Activated CD8-positive, alpha-beta memory T cell treated with anti-CD3 and anti-CD28 coated beads for 36 hours (primary cell): ENCODE results near the gene FBLIM1. TPM values are rescaled to one million over a fixed set of nuclear protein-coding genes. Genes with fewer than 3 reads are reported as not detected.

Source experiments
- CTCF ChIA-PET: fragments of 350-600 bp; sonication (Branson Sonifier 250); formaldehyde crosslinking; loops from one replicate; lab custom pipeline; 2021; ENCODE audit warnings: antibody characterized with exemption; lab: Charles Lee
- POLR2A ChIA-PET: fragments of 350-600 bp; sonication (Branson Sonifier 250); formaldehyde crosslinking; loops from one replicate; lab custom pipeline; 2021; ENCODE audit warnings: antibody characterized with exemption; lab: Charles Lee
- total RNA-seq, 2 experiments: library from RNA; stranded (reverse); gene quantifications; one replicate each; pipeline ENCODE4 v1.2.3, GENCODE V29; 2021

The FBLIM1 gene
- total RNA-seq, 2 experiments from 2014 or later = not detected

DNA sequence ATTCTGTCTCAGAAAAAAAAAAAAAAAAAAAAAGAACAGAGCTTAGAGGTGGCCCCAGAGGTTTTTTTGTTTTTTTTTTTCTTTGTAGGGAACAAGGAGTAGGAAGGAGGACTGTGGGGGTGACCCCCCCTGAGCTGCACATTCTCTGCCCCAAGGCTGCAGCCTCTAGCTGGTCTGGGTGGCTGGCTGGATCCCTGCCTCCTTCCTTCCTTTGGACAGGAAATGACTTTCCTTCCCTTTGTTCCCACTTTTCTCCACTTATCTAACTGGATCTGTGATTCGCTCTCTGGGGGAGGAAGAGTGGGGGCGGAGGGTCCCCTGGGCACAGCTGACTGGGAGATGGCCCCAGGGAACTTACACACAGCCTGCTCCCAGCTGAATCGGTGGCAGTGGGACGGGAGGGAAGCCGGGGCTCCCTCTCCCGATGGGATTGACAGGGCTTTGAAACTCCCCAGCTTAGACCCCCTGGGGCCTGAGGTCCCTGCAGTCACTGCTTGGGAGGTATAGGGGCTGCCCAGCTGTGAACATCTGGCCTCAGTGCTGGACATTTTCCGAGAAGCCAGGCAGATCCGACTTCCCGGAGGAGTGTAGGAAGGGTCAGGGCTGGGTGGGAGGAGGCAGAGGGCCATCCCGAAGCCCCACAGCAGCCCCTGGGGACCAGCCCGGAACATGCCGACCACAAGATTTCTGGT is 2.1 kb downstream of the FBLIM1 start:
- CTCF ChIA-PET = interaction anchor here (0.7 to 2.6 kb wide), 3 partner anchors 32 to 440 kb away, joined by 4 to 8 read pairs (median 4); no protein-coding TSS in a partner anchor
- POLR2A ChIA-PET = interaction anchor here (0.5 to 0.6 kb wide), 2 partner anchors 145 to 674 kb away, joined by 3 to 4 read pairs; no protein-coding TSS in a partner anchor

DNA sequence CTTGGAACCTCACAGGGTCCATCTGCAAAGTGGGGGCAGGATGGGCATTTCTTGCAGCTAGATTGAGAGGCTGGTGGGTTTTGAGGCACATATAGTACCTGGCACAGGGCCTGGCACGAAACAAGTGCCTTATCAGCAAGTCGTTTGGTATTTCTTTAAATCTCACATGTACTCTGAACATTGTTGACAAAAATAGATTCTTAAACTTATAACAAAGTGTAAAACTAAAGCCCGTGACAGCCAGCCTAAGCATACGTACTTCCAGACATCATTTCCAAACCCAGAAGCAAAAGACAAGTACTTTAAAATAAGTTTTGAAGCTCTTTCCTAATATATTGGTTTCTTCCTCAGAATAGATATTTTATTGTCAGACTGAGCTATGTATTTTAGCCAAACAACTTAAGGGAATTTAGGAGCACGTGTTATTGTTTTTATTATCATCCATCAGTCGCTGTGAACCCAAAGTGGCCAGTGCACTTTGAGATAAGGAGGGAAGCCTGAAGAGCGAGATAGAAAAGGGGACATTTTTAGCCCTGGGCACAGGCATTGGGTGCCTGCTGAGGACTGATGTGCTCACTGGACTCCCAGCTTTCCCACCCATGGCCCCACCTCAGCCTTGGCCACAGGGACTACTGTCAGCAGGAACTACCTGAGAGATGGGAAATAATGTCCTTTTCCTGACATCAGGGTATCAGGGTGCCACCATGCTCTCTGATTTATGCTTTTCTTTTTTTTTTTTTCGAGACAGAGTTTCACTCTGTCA is 3.0 kb downstream of the FBLIM1 start:
- CTCF ChIA-PET = interaction anchor here (0.7 to 2.6 kb wide), 2 partner anchors 31 to 281 kb away, joined by 3 to 8 read pairs; no protein-coding TSS in a partner anchor
- POLR2A ChIA-PET = no interaction called here

DNA sequence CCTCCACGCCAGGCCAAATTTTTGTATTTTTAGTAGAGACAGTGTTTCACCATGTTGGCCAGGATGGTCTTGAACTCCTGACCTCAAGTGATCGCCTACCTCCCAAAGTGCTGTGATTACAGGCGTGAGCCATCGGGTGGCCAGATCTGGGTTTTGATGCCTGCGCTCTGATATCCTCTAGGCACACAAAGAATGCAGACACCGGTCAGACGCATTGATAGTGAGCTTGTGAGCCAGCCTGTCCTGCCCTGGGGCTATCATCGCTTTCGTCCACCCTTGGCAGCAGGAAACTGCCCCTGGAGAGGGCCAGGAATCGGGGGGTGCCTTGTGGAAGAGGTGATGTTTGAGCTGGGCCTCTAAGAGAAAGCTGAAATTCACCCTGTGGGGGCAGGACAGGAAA is 4.0 kb downstream of the FBLIM1 start:
- ChIA-PET CTCF (interaction anchor here (0.7 kb wide), 1 partner anchor 282 kb away, joined by 3 read pairs; no protein-coding TSS in a partner anchor), POLR2A (no interaction called here)

DNA sequence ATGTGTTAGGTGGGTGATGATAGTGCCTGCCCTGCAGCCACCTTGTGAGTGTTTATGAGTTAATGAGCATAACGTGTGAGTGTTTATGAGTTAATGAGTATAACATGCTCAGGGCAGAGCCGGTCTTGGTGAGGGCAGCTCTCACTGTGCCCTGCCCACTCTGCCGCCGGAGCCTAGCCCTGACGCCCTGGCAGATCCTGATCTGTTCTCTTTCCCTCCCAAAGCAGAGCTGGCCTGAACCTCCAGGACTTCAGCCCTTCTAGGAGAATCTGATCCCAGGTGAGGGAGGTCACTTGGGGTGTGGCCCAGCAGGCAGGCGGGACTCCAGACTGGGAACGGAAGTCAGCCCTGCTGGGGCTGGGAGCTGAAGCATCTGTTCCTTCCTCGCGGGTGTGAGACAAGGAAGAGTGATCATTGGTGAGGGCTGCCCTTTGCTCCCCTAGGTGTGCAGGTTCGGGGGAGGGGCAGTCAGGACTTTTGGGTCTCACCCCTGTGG is 5.7 kb downstream of the FBLIM1 start:
- ChIA-PET CTCF (no interaction called here), POLR2A (no interaction called here)

DNA sequence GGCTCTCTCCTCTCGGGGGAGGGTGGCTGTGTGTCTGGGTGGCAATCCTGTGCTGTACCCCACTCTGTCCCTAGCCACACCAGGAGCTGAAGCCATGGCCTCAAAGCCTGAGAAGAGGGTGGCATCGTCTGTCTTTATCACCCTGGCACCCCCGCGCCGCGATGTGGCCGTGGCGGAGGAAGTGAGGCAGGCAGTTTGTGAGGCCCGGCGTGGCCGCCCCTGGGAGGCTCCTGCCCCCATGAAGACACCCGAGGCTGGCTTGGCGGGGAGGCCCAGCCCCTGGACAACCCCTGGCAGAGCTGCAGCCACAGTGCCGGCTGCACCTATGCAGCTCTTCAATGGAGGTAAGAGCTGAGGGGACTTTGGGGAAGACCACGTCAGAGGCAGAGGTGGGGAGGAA is 6.3 kb downstream of the FBLIM1 start:
- ChIA-PET POLR2A (no interaction called here), CTCF (no interaction called here)

DNA sequence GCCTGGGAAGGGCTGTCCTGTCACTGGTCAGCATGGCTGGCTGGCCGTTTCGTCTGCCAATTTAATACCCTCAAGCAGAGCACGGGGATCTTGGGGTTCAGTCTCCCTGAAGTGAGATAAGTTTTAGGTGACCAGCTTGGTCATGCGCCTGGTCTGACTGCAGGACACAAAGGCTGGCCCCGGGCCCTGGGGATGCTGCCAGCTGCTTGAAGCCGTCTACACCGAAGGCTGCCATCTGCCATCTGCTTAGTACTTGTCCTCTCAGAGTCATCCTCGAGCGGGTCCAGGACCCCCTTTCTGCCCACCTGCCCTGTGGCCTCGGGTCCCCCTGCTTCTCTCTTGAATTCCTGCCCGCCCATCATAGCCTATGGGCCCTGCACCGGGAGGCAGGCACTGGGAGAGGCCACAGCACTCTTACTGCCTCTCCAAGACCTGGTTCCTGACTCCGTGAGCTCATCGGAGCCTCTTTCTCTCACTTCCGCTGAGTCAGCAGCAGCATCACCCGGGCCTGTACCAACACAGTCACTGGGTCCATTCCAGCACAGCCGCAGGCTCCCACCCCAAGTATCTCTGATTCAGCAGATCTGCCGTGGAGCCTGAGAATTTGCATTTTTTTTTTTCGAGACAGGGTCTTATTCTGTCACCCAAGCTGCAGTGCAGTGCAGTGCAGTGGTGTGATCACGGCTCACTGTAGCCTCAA is 7.0 kb downstream of the FBLIM1 start:
- POLR2A ChIA-PET = interaction anchor here (0.6 to 0.7 kb wide), 2 partner anchors 123 to 545 kb away, joined by 3 to 4 read pairs; no protein-coding TSS in a partner anchor
- CTCF ChIA-PET = interaction anchor here (0.6 kb wide), 1 partner anchor 352 kb away, joined by 3 read pairs; no protein-coding TSS in a partner anchor

DNA sequence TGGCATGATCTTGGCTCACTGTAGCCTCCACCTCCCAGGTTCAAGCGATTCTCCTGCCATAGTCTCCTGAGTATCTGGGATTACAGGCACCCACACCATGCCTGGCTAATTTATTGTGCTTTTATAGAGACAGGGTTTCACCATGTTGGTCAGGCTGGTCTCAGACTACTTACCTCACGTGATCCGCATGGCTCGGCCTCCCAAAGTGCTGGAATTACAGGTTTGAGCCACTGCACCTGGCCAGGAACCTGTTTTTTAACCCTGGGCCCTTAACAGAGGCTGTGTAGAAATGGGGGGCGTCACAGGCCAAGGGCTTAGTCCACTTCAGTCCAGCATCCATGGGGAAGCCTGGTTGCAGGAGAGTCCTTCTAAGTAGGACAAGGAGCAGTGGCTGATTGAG is 9.3 kb downstream of the FBLIM1 start:
- POLR2A ChIA-PET = no interaction called here

DNA sequence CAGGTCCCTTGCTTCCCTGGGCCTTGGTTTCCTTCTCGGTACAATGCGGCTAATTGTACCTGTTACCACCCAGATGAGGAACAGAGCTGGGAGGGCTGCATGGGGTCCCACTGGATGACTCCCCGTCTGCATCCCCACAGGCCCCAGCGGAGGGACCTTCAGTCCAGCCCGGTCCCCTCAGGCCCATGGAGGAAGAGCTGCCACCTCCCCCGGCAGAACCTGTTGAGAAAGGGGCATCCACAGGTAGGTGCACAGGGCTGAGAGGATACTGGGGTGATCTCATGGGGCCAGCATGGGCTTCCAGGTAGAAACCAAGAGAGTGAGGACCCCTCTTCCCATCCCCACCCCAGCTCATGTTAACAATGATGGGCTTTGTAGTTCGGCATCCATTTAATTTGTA is 9.8 kb downstream of the FBLIM1 start:
- ChIA-PET POLR2A (no interaction called here), CTCF (no interaction called here)

More for the DNA sequence above, 9.3 kb downstream of the FBLIM1 start:
- CTCF ChIA-PET = no interaction called here

DNA sequence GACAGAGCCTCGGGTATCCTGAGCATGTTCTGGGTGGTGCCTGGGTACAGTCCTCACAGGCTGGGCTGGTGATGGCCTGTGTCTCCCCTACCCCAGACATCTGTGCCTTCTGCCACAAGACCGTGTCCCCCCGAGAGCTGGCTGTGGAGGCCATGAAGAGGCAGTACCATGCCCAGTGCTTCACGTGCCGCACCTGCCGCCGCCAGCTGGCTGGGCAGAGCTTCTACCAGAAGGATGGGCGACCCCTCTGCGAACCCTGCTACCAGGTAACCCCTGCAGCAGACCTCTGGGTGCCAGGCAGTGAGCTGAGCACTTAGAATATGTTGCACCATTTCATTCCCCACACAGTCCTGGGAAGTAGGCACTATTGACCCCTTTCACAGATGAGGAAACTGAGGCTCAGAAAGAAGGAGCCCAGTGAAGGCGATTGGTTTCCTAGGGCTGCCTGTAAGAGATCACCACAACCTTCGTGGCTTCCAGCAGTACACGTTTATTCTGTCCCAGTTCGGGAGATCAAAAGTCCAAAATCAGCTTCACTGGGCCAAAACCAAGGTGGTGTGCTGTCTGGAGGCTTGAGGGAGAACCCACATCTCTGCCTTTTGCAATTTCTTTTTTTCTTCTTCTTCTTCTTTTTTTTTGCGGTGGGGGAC is 11.8 kb downstream of the FBLIM1 start:
- CTCF ChIA-PET = no interaction called here
- POLR2A ChIA-PET = no interaction called here

DNA sequence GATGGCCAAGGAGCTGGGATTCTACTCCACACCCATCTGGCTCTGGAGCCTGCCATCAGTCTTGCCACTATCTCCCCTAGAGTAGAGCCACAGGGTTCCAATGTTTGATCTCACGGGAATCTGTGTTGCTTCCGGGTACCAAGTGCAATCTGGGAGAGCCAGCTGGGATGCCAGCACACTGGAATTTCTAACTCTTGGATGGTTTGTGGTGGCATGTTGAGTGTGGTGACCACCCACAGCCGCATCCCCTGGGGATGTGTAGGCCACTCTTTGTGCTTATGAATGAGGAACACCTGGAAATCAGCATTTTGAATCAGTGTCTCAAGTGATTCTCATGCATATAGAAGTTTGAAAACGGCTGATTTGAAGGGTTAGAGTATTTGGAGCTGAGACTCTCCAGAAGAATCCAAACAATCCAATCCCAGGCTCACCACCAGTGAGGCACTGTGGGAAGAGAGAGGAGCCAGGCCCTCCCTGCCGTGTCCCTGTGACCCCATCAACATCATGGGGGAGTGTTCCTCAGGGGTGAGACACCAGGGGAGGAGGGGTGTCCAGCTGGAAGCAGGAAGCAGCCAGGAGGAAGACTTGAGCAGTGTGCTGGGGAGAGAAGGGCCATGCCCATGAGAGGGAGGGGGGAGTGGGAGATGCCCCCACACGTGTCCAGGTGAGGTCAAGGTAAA is 13.4 kb downstream of the FBLIM1 start:
- CTCF ChIA-PET = no interaction called here
- POLR2A ChIA-PET = no interaction called here

DNA sequence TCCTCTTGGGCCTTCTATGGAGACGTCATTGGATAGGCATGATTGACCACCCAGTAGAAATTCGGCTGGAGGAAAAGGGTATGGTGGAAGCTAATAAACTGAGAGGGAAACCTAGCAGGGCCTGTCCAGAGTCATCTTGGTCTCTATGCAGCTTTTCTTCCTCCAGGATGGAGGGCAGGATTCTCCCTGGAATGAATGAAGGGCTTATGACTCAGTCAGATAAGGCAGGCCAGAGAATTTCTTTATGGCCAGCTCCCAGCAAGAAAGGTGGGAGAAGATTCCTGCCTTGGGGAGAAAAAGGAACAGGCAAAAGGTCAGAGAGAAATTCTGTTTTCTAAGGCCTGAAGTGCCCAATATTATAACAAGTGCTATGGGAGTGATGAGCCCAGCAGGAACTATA is 17.1 kb downstream of the FBLIM1 start:
- CTCF ChIA-PET = interaction anchor here (0.6 kb wide), 1 partner anchor 839 kb away, joined by 3 read pairs; no protein-coding TSS in a partner anchor
- POLR2A ChIA-PET = interaction anchor here (0.7 kb wide), 1 partner anchor 19 kb away, joined by 6 read pairs; no protein-coding TSS in a partner anchor

DNA sequence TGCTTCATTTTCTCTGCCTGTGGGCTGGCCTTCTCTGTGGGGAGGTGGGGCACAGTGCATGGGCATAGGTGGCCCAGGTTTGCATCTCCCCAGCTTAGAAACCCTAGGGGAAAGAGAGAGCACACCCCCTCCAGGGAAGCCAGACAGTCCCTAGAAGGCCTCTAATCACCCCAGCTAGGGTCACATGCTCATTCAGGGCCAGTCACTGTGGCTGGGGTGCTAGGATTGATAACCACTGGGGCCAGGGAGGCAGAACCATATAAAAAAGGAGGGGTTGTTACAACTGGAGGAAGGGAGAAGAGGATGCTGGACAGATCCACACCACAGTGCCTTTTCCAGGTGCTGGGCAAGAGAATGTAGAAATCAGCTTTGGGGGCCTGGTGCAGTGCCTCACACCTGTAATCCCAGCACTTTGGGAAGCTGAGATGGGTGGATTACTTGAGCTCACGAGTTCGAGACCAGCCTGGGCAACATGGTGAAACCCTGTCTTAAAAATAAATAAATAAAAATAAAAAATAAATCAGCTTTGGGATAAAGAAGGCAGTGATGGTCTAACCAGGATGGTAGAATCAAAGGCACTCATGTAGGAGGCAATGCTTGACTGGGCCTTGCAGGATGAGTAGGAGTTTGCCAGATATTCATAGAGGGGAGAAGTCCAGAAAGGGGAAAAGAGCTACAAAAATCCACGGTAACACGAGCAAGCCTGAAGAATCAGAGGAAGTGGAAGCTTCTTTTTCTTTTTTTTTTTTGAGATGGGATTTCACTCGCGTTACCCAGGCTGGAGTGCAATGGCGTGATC is 19.5 kb downstream of the FBLIM1 start:
- ChIA-PET POLR2A (no interaction called here), CTCF (interaction anchor here (1.7 kb wide), 1 partner anchor 14 kb away, joined by 7 read pairs; no protein-coding TSS in a partner anchor)

DNA sequence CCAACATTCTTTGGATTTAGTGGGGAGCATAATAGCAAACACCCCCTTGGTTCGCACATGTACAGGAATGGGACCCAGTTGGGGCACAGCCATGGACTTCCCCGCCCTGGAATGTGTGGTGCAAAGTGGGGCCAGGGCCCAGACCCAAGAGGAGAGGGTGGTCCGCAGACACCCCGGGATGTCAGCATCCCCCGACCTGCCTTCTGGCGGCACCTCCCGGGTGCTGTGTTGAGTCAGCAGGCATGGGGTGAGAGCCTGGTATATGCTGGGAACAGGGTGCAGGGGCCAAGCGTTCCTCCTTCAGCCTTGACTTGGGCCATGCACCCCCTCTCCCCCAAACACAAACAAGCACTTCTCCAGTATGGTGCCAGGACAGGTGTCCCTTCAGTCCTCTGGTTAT is 27.1 kb downstream of the FBLIM1 start:
- POLR2A ChIA-PET = no interaction called here
- CTCF ChIA-PET = no interaction called here

DNA sequence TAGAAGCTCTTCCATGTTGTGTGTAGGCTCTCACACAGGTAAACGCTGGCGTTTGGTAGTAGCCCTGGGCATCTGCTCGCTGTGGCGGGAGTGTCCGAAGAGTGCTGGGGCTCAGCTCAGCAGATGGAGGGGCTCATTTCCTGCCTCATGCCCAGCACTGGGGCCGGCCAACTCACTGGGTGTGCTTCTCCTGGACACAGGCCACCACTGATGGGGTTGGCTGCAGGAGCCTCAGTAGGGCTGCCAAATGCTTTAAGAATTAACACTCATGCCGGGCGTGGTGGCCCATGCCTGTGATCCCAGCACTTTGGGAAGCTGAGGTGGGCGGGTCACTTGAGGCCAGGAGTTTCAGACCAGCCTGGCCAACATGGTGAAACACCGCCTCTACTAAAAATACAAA is 28.0 kb downstream of the FBLIM1 start:
- ChIA-PET POLR2A (no interaction called here), CTCF (no interaction called here)

DNA sequence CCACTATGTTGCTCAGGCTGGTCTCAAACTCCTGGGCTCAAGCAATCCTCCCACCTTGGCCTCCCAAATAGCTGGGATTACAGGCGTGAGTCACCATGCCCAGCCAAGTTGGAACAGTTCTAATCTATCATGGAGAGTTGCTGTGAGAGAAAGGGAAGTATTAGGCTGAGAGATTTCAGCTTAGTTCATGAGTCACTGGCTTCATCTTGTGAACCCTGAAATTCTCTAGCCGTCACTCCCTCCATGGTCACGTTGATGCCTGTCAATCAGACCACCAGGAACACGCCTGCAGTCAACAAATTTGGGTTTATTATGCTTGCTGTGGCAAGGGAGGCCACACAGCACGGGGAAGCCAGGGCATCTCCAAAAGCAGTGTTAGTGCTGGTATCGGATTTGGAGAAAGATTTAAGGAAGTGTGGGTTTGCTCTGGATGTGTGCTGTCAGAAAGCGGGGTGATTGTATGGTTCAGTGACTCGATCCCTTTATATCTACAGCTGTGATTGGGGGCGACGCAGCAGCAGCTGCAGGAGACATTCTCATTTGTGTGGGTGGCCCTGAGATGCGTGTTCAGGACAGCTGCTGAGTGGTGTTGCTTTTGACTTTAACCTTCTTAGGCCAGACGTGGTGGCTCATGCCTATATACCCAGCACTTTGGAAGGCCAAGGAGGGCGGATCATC is 30.2 kb downstream of the FBLIM1 start:
- ChIA-PET CTCF (no interaction called here), POLR2A (no interaction called here)

DNA sequence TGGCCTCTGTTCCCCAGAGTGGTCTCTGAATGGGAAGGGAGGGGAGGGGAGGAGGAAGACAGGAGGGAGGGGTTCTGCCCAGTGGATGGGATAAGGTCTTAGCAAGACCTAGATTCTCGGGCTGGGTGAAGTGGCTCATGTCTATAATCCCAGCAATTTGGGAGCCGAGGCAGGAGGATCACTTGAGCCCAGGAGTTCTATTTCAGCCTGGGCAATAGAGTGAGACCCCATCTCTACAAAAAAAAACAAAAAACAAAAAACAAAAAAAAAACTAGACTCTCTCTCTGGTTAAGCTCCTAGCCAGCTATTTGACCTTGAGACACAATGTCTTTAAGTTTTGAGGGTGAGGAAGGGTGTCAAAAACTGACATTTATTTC is 37.5 kb downstream of the FBLIM1 start:
- ChIA-PET CTCF (interaction anchor here (3.0 kb wide), 1 partner anchor 259 kb away, joined by 6 read pairs; no protein-coding TSS in a partner anchor), POLR2A (no interaction called here)
